ENCODE data around the gene MANEA. TPM values are rescaled to one million over a fixed set of nuclear protein-coding genes. Genes with fewer than 3 reads are reported as not detected.

MANEA gene
- total RNA-seq = 5.5 and 23.3 TPM in 2 replicates

GRCh38 chr6:95577304-95578105, at the start of gene MANEA:
TSS of gene MANEA (plus strand) at chr6:95577535. CDS start at chr6:95586440, 8,905 bp downstream.

All from placental pericyte (primary cell).